Fibroblast of skin of back (primary cell): ENCODE results near the gene TACO1.

Experiments
- DNase-seq: peaks from one replicate; pipeline ENCODE4 v3.0.0-alpha.2; 2013

The TACO1 gene

DNA sequence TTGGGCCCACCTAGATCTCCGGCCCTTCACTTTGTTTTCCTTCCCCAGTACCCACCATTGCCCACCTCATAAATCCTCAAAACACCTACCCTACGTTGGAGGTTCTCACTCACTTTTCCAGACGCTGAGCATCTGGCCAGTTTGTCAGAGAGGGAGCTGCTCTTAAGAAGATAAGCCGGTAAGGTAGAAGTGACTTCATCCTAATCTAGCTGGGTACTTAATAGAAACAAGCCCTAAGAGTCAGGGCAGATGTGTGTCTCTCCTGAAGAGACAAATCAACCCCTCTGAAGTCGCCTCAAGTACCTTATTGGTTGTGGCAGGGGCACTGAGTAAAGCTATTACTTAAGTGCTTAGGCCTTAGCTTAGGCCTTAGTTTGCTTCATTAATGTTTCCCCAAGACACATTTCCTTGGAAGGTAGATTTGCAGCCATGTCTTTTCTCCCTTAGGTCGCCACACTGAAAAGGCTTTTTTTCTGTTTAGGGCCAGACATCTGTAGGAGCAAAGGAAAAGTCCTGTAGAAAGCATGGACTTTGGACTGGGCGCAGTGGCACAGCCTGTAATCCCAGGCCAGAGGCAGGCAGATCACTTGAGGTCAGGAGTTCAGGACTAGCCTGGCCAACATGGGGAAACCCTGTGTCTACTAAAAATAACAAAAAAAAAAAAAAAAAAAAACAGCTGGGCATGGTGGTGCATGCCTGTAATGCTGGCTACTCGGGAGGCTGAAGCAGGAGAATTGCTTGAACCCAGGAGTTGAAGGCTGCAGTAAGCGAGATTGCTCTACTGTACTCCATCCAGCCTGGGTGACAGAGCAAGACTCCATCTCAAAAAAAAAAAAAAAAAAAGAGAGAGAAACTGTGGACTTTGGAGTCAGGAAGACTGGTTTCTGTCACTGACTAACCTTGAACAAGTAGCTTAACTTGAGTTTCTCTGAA is 1.0 kb downstream of the TACO1 start:
- peak; percentile 6 for DNase-seq

DNA sequence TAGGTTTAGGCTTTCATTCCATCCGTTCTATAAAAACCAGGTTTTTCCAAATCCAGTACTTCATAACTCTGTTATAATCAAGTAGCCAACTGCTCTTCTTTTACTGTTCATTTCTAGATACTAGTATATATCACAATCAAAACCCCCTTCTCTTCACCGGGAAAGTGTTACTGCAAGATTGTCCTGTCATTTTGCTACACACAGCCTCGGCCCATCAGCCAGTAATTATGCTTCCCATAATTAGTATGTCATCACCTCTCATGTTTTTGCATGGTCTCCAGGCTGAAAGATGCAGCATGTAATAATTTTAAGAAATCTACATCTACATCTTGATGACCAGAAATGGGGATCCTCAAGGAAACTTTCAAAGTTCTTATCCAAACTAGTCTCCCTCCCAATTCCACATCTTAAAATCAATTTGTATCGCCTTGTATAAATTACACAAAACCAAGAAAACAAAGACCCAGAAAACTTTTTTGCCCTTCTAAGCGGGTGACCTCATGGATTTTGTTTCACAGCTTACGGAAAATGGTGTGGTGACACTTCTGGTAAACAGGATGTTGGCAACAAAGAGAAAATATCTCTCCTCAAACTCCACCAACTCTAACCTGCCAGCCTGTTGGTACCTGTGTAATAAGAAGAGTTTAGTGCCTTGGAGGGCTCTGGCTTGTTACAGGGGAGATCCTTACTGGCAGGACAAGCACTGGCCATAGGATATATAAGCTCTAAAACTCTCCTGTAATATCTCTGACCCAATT is 9.3 kb downstream of the TACO1 start:
- DNase-seq: no peak

GRCh38 chr17:63610854-63611253 is 10.2 kb downstream of the TACO1 start:
- DNase-seq: no peak

DNA sequence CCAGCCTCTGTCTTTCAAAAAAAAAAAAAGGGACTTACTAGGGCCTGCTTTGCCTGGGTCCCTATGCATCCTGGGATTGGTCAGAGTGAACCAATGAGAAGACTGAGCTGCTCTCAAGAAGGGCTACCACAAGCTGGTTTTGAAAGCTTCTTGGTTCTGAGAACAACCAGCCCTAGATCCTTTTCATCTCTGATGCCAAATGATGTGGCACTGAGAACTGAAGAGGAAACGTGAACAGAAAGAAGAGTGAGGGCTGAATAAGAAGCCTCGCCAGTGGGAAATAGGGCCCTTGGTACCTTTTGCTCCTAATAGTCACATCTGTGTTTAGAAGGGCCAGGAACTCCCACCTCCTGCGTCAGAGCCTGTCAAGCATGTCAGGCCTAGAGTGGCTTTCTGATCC is 10.7 kb downstream of the TACO1 start:
- no peak for DNase-seq

DNA sequence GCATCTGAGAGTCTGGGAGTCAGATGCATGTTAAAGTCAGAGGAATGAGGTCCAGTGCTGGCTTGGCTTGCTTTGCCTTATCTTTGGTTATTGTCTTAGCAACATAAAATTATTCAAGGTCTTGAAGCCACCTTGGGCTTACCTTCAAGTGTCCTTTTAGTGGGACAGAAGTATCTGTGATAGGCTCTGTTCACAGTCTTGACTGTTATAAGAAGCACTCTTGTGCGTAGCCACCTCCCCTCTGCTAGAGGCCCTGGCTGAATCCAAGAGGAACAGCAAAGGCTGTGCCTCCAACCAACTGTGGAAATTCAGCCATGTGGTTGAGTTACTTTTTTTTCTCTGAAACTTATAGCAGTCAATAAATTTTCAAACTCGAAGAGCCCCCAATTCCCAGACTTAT is 13.0 kb downstream of the TACO1 start:
- no peak for DNase-seq

DNA sequence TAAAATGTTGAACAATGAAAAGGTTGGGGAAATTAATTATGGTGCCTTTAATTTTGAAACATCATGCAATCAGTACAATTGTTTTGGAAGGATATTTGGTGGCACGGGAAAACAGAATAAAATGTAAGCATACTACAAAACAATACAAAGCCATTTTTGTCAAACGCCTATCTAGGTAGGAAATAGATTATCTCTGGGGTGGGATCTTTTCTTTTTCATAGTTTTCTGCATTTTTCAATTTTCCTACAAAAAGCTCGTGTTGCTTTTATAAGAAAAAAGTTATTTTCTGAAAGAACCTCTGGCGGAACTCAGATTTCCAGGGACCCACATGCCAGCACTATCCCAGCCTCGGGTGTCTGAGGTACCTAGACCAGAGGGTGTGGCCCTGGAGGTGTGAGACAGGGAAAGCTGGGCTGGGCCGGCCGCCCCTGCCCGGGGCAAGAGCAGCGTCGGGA is 20.6 kb downstream of the TACO1 start:
- no peak for DNase-seq

GRCh38 chr17:63621684-63622573 is 21.2 kb downstream of the TACO1 start, which contains the start of gene MAP3K3:
MAP3K3 (plus strand) TSS chr17:63622417; CDS start chr17:63622760, 343 bp downstream.
- peak; percentile 100 for DNase-seq

GRCh38 chr17:63622574-63623390 is 22.1 kb downstream of the TACO1 start:
- DNase-seq: peak; percentile 64

GRCh38 chr17:63623786-63624530 is 23.3 kb downstream of the TACO1 start:
- DNase-seq: no peak

DNA sequence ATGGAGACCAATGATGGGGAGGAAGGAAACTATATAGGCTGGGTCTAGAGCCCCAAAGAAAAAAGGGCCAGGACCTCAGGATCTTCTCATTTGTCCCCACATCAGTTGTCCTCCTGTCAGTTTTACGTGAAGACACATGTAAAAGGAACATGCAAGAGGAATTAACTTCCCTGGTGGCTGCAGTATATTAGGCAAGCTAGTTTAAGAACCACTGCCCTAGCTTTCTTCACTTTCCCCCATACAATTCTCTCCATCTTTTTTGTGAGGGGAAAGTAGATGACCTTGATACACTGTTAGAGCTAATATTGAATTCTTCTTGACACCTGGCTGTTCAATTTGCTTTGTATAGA is 23.8 kb downstream of the TACO1 start:
- no peak for DNase-seq

DNA sequence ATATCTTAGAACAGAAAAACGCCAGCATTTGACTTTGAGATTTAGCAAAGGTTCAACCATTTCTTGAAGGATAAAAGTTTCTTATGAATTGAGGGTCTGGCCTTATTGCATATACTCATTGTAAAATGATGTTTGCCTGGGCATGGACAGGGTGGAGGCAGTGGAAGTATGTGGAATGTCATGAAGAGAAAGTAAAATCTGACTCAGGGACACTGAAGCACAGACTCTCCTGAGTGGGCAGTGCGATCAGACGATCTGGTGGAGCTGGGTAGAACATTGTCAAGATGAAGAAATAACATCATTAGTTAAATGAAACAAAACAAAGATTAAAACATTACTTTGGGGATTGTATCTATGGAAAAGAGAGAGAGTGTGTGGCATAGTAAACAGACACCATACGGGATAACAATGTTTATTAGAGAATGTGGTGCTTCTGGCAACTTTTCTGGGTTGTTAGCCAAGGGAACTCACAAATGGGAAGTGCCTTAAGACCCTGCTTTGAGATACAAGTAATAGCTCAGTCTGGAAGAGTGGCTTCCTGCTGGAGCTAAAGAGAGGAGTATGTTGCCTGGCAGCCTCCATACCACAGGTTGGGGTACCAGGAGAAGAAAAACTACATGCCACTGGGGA is 26.0 kb downstream of the TACO1 start:
- peak; percentile 28 for DNase-seq

GRCh38 chr17:63629627-63630026 is 28.9 kb downstream of the TACO1 start:
- no peak for DNase-seq

DNA sequence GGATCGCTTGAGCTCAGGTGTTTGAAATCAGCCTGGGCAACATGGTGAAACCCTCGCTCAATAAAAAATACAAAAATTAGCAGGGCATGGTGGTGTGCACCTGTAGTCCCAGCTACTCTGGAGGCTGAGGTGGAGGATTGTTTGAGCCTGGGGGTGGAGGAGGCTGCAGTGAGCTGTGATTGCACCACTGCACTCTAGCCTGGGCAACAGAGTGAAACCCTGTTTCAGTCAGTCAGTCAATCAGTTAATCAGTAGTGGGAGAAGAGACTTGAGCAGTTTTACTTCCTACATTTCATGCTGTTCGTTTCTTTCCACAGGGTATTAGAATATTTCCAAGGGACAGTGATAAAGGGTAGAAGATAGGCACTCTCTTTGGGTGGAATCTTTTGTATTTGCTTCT is 30.4 kb downstream of the TACO1 start:
- DNase-seq: no peak

- DNase-seq: no peak
These were observed 30.9 kb downstream of the TACO1 start for GRCh38 chr17:63631626-63632025.

GRCh38 chr17:63633742-63634141 is 33.0 kb downstream of the TACO1 start:
- no peak for DNase-seq

DNA sequence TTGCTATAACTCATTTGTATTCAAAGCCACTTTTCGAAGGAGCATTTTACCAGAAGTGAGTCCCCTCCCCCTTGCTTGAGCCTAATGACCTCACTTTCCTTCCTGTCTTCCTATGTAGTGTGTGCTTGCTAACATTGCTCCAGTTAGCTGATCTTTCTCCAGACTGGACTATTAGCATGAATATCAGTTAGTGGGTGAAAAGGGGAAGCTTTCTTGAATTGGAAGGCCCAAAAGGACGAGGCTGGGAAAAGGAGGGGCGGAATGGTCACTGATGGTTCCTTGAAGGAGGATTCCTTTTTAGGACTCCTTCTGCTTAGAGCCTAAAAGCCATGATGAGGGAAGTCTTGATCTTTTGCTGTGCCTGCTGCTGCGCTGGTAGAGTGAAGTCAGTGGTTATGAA is 33.5 kb downstream of the TACO1 start:
- no peak for DNase-seq

GRCh38 chr17:63634816-63635215 is 34.1 kb downstream of the TACO1 start:
- DNase-seq: no peak

DNA sequence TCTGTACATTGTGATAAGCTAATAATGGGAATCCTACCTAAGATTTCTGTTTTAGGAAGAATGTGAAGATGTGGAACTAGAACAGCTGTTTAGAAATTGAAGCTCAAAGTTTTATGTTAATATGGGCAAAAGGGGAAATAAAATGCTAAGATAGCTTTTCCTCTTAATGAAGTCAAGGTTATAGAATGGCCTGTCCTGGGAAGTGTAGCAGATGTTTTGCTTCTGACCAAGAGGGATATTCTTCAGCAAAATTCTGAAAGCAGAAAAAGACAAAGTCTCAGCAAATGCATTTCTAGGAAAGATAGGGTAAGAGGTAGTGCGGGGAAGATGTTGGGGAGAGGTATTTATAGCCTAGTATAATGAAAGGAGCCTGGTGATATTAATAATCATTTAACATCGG is 34.6 kb downstream of the TACO1 start:
- DNase-seq: no peak

GRCh38 chr17:63635787-63636186 is 35.1 kb downstream of the TACO1 start:
- DNase-seq: no peak

DNA sequence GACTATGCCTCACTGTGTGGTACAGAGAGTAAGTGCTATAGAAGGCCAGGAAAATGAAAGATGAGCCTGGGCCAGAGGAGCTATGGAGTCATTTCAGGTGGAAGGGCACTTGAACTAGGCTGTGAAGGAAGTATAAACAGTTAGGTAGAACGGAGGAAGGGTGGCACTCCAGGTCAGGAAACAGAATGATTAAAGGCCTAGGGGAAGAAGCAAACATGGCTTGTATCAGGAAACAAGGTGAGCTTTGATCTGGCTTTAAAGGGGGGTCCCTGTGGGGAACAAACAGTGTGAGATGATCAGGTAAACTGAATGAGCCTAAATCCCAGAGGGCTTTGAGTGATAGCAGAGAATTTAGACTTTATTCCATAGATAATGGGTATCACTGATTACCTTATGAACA is 38.4 kb downstream of the TACO1 start:
- no peak for DNase-seq

- DNase-seq: no peak
These were observed 39.3 kb downstream of the TACO1 start for GRCh38 chr17:63640038-63640437.
